Measurements from ENCODE around the gene FUT2.

FUT2 gene

DNA sequence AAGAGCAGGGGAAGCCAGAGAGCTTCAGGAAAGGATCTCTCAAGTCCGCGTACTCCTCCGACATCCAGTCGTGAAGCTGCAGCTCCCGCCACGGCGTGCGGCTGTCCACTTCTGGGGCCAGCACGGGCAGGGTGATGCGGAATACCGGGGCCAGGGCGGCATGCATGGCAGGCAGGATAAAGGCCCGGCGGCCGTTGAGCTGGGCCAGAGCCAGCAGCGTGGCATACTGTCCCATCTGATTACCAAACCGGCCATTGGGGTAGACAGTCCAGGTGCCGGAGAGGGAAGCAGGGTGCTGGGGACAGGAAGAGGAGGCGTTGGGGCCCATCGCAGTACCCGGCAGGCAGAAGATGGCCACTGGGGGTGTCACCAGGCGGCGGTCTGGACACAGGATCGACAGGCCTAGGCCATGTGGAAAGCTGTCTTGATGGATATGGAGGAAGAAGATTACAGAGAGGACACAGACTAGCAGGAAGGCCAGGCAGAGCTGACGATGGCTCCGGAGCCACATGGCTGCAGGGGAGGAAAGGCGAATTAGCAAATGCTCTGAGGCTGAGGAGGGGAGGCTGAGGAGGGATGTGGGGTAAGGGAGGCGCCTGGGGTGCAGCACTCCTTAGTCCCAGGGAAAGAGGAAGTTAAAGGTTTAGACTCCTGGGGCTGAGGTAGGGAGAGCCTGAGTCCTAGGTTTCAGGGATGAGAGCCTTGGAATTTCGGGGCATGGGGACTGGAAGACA lies 55.2 kb downstream of the FUT2 start:
- no peak for DNase-seq (ENCODE audit: low read depth in 2 of 2)

DNA sequence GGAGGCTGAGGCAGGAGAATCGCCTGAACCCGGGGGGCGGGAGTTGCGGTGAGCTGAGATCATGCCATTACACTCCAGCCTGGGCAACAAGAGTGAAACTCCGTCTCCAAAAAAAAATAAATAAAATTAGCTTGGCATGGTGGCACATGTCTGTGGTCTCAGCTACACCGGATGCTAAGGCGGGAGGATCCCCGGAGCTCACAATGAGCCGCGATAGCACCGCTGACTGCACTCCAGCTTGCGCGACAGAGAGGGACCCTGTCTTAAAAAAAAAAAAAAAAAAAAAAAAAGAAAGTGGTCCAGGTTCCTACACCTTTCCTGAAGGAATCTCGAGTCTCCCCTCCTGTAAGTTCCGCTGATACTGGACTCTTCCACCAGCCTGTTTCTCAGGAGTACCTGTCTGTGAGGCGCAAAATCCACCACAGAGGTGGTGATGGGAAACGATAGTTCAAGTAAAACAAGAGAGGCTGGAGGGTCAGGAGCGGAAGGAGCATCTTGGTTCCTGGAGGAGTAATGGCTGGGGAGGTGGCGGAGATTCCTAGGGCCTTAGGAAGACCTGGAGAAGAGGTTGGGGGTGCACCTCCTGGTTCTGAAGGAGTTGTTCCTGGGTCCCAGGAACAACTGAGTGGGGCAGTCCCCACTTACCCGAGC lies 56.2 kb downstream of the FUT2 start:
- DNase-seq (ENCODE audit: low read depth in 2 of 2) = no peak

DNA sequence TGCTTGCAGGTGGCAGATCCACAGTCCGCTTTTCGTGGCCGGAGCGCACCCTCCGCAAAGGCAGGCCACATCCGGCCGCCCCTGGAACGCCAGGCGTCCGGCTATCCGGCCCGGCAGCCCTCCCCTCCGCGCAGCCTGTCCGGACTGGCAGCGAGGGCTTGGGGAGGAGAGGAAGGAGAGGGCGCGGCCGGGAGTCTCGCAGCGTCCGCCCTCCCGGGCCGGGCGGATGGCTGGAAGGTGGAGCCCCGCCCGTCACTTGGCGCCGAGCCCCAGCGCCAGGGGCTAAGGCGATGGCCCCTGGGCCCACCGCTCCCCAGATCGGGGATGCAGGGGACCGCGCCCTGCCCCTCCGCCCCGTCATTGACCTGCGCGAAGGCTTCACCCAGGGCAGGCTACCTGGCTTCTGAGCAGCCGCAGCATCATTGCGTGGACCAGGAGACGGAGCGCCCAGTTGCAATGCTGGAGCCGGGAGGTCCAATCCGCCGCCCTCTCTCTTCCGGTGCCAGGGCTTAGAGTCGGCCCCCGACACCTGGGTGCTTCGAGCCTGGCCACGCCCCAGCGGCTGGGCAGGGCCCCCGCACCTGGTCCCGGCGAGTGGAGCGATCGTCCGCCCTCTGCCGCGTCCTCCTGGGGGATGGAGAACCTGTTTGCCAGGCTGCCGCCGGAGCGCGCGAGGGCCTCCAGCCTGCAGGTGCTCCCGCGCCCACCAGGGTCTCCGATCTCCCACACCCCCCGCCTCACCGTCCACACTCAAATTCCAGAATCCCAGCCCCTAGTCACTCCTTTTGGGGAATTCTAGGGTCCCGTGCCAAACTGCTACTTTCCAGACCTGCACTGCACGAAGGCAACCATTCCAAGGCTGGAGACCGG lies 57.0 kb downstream of the FUT2 start, which contains the start of gene FUT1:
Gene FUT1, minus strand, starts transcription at position 146 of the 870 bp plus-strand sequence. CDS start 1,360 bp downstream, outside the sequence.
- no peak for DNase-seq (ENCODE audit: low read depth in 2 of 2)

DNA sequence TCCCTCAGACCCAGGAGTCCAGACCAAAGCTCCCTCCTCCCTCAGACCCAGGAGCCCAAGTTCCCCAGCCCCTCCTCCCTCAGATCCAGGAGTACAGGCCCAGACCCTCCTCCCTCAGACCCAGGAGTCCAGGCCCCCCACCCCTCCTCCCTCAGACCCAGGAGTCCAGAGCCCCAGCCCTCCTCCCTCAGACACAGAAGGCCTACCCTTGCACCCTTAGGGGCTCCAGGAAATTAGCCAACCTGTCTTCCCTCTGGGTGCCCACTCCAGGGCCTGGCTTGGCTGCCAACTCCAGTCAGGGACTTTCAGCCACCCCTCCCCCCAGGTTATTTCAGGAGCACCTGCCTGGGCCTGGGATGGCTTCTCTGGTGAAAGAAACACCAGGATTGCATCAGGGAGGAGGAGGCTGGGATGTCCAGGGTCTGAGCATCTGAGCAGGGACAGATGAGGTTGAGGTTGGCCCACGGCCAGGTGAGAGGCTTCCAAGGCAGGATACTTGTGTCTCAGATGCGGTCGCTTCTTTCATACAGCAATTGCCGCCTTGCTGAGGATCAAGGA lies 59.4 kb downstream of the FUT2 start, which contains the start of gene FGF21:
Gene FGF21, plus strand, starts transcription at position 441 of the 558 bp plus-strand sequence. CDS start 713 bp downstream, outside the sequence.
- no peak for DNase-seq (ENCODE audit: low read depth in 2 of 2)
